CD4-positive, alpha-beta T cell treated with Interleukin-4 for 4 hours (primary cell): ENCODE data around the gene RASD1.

ENCODE experiments used
- DNase-seq: peaks from one replicate; pipeline ENCODE4 v3.0.0-alpha.2; 2020

RASD1 gene

GRCh38 chr17:17526369-17526768 is 30.2 kb upstream of the RASD1 start:
- no peak for DNase-seq

- DNase-seq, result no peak
Measured at GRCh38 chr17:17525956-17526355, 29.8 kb upstream of the RASD1 start.

GRCh38 chr17:17525311-17525710 is 29.1 kb upstream of the RASD1 start:
- DNase-seq, result no peak

GRCh38 chr17:17523731-17524490 is 27.7 kb upstream of the RASD1 start:
- DNase-seq, result no peak

DNA sequence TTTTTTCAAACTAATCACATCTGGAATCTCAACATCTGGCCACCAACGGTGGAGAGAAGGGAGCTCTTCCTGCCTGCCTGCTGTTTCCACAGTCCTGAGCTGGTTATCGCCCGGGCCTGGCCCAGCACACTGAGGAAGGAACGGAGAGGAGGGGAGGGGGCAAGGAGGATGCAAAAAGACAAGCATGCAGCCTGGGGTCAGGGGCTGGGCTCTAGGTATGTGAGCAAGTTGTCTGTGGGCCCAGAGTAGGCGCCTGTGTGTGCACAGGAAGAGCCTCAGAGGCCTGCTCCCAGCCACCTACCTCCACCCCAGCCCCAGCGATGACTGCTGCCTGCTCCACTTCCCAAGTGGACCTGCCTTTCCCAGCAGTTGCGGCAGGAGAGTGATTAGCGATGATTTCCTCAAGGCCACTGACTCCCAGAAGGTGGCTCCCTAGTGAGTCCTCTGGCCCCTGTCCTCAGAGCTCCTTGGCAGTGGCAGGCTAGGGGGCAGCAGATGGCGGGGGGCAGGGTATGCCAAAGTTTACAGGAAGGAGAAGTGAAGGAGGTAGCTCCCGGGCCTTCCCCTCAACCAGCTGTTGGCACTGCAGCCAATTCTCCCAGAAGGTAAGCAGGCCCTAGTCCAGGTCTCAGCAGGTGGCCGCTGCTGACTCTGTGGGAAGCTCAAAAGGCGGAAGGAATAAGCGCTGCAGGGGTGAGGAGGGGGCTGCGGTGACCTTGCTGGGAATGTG is 27.0 kb upstream of the RASD1 start:
- DNase-seq, result no peak

GRCh38 chr17:17520599-17521232 is 24.5 kb upstream of the RASD1 start:
- no peak for DNase-seq

DNA sequence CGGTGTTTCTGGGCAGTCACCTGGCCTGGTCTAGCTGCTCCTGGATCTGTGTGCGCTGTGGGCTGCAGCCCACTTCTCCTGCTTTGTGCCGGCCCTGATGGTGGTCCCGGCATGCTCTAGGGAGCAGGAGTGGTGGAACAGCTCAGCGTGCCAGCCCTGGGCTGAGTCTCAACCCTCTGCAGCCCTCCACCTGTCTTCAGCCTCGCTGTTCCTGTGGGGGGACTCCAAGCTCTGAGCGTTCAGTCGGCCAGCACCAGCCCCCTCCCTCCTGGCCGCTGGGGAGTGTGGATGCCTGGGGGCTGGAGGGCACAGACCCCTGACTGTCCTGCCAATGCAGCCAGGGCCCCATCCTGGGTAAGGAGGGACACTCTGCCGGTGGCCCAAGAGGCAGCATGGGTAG is 23.7 kb upstream of the RASD1 start:
- DNase-seq, result no peak

GRCh38 chr17:17518951-17519350 is 22.8 kb upstream of the RASD1 start:
- no peak for DNase-seq

DNA sequence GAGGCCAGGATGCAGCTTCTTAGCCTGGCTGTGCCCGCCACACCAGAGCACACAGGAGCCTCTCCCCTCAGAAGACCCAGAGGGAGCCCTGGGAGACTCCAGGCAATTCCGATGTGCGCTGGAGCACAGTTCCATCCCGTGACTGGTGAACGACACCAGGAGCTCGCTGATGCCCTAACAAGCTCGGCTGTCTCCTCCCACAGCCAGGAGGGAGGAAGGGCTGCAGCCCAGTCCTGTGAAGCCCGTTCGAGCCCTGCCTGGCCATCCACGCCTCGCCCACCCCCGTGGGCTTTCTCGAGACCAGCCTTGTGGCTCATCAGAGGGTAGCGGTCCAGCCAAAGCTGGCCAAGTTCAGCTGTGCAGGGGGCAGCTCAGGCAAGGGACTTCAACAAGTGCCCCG is 21.8 kb upstream of the RASD1 start:
- no peak for DNase-seq

DNA sequence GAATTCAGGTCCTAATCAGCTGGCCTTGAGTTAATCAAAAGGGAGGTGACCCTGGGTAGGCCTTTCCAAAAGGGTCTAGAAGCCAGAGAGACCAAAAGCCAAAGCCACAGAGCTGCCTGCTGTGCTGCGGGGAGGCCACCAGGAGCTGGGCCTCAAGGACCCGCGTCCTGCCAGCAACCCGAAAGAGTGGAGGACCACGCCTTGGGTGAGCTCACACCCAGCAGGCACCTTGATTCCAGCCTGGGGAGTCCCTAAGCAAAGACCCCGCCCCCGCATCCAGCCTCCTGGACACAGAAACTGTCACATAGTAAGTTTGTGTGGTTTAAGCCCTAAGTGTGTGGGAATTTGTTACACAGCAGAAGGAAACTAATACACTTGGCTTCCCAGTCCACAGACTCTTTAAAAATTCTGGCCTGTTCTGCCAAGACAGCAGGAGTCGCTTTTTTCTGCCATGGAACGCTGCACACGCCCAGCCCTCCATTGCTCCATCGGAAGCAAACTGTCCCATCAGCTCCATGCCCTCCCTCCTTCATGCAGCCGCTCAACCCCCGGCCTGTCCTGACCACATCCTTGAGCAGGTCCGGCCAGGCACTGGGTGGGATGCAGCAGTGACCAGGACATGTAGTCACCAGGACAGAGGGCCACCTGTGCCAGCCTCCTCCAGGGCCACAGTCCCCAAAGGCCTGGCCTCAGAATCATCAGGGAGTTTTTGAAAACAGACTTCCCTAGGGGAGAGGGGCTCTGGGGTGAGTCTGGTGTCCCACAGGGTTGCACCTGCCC is 20.9 kb upstream of the RASD1 start:
- DNase-seq, result no peak

- DNase-seq, result no peak
Measured at GRCh38 chr17:17515934-17516930, 20.0 kb upstream of the RASD1 start.

DNA sequence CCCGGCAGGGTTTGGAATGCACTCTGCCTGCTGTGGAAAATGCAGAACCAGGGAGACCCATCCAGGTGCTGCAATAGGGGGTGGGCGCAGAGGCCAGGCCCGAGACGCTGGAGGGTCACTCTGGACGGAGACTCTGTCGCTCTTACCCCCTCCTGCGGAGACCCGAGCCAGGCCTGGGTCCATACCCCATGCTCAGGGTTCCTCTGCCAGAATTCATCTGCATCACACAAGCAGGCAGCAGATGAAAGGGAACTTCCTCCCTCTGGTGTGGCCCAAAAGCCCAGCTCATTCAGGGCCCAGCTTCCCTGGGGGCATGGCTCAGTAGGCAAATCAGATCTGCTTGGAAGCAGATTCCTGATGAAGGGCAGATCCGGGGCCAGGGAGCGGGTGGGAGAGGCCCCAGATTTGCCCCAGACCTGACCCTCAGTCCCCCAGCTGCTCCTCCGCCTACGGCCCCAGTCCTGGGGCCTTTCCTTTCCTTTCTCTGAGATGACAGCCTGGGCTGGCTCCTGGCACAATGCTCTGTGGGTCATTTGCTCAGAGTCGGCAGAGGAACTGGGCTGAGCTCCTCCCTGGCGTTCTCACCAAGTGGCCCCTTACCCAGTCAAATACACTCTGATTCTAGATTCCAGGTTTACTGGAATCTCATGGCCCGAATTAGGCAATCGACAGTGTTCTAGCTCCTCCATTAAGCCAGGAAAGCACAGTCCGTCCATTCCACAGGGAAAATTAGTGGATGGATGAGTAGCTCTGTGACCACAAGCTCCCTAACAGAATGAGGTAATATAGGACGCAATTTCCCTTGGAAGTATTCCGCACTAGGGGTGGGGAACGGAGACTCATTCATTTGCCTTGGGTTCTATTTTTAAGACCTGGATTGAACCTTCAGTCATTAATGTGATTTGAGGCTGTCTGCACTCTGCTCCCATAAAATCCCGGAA is 19.1 kb upstream of the RASD1 start:
- DNase-seq, result no peak

- DNase-seq, result no peak
Measured at GRCh38 chr17:17514361-17514992, 18.3 kb upstream of the RASD1 start.

GRCh38 chr17:17513626-17514025 is 17.4 kb upstream of the RASD1 start:
- DNase-seq, result no peak

DNA sequence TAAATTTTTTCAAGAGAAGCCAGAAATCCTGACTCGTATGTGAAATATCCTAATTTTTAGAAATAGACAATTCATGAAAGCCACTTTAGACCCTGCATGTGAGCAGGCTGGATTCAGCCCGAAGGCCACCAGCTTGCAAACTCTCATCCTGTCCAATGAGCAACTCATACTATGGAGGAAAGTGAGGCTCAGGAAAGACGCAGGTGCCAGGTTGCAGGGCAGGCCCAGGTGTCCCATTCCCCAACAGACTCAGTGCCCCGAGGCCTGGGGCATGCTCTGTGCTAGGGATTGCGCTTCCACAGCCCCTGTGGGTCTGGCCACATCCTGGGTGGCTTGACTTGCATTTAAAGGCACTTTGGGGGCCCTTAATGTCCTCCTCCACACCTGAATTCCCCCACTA is 16.7 kb upstream of the RASD1 start:
- DNase-seq, result no peak

- no peak for DNase-seq
Measured at GRCh38 chr17:17511881-17512858, 16.0 kb upstream of the RASD1 start.

DNA sequence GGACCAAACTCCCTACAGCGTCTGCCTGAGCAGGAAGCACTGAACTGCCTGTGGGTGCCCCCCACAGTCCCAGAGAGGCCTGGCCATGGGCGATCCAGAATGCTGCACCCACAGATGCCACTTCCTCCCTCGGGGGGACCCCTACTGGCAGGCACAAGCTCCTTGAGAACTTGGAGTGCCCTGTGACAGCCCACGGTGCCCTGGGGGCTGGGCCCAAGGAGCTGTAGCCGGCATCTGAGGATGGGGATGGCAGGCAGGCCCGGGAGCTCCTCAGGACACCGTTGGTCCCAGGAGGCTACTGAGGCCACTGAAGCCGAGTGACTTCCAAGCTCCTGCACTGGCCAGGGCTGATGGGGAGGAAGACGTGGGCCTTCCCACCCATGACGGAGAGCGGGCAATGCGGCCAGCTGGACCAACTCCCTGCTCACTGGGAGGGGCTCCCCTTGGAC is 15.1 kb upstream of the RASD1 start:
- no peak for DNase-seq

- no peak for DNase-seq
Measured at GRCh38 chr17:17510456-17511292, 14.5 kb upstream of the RASD1 start.
